CD4-positive, alpha-beta T cell (primary cell): Measurements from ENCODE around the gene SUFU. TPM values are rescaled to one million over a fixed set of nuclear protein-coding genes. Genes with fewer than 3 reads are reported as not detected.

Source experiments
- ATAC-seq: fragments of 200-7000 bp; cut with Tn5 transposase; one replicate; pipeline ENCODE4 v1.10.0; 2022; ENCODE audit warnings: mild to moderate bottlenecking; ENCODE audit not compliant: poor library complexity
- CTCF ChIA-PET: fragments of 350-600 bp; sonication (Branson Sonifier 250); formaldehyde crosslinking; loops from one replicate; lab custom pipeline; 2021; ENCODE audit warnings: antibody characterized with exemption, inconsistent platforms; lab: Charles Lee
- POLR2A ChIA-PET: fragments of 350-600 bp; sonication (Branson Sonifier 250); formaldehyde crosslinking; loops from one replicate; lab custom pipeline; 2021; ENCODE audit warnings: antibody characterized with exemption, inconsistent platforms; lab: Charles Lee
- DNase-seq, 14 experiments: peaks; one replicate each; pipeline ENCODE4 v3.0.0-alpha.2; 2013 to 2020; ENCODE audit warnings: mixed read lengths in 2 of 14
- H3K27ac ChIP-seq, 2 donors: one replicate each; pipeline versions ENCODE4 v1.5.1 to v1.7.0; 2013; ENCODE audit warnings: low read length in 2 of 2, low read depth in 1 of 2, mild to moderate bottlenecking in 1 of 2
- H3K27me3 ChIP-seq, 2 experiments: 1 replicate in 1 of 2; 2 replicates in 1 of 2; pipeline versions ENCODE4 v1.6.1 to v1.7.0; 2013; ENCODE audit warnings: low read length in 2 of 2, control low read depth in 1 of 2, mild to moderate bottlenecking in 1 of 2, moderate library complexity in 1 of 2; ENCODE audit not compliant: insufficient read depth in 2 of 2, control insufficient read depth in 1 of 2
- H3K36me3 ChIP-seq: one replicate; pipeline ENCODE4 v1.6.1; 2013; ENCODE audit warnings: low read length, control low read depth; ENCODE audit not compliant: insufficient read depth
- H3K4me1 ChIP-seq: one replicate; pipeline ENCODE4 v1.6.1; 2013; ENCODE audit warnings: low read length, control low read depth; ENCODE audit not compliant: insufficient read depth
- H3K4me3 ChIP-seq: one replicate; pipeline ENCODE4 v1.5.1; 2013; ENCODE audit warnings: mild to moderate bottlenecking, low read length, moderate library complexity
- H3K9me3 ChIP-seq, 2 experiments: 1 replicate in 1 of 2; 2 replicates in 1 of 2; pipeline versions ENCODE4 v1.6.1 to v1.7.0; 2013; ENCODE audit warnings: low read length in 2 of 2, mild to moderate bottlenecking in 2 of 2, control low read depth in 1 of 2, moderate library complexity in 1 of 2; ENCODE audit not compliant: control insufficient read depth in 1 of 2, insufficient read depth in 1 of 2
- H3K27ac Mint-ChIP-seq: one replicate; pipeline ENCODE4 v1.8.0; 2020; ENCODE audit warnings: mixed read lengths
- H3K27me3 Mint-ChIP-seq: one replicate; pipeline ENCODE4 v1.8.0; 2021; ENCODE audit warnings: mixed read lengths
- H3K36me3 Mint-ChIP-seq: one replicate; pipeline ENCODE4 v1.8.0; 2021; ENCODE audit warnings: low read depth, mixed read lengths
- H3K4me1 Mint-ChIP-seq: one replicate; pipeline ENCODE4 v1.8.0; 2021; ENCODE audit warnings: low read depth, mixed read lengths
- H3K4me3 Mint-ChIP-seq: one replicate; pipeline ENCODE4 v1.8.0; 2020; ENCODE audit warnings: mild to moderate bottlenecking, mixed read lengths
- H3K9me3 Mint-ChIP-seq: one replicate; pipeline ENCODE4 v1.8.0; 2020; ENCODE audit warnings: mixed read lengths
- CTCF ChIP-seq: fragments of 200-600 bp; IDR thresholded peaks from one replicate; pipeline ENCODE4 v1.8.0; 2022; ENCODE audit warnings: antibody characterized with exemption, mild to moderate bottlenecking
- intact Hi-C, 2 experiments: fragments of 100-400 bp; cut with DNase I in 1 of 2; cut with micrococcal nuclease in 1 of 2; formaldehyde crosslinking; loops; one replicate each; pipeline versions ENCODE4 v1.15.1 to v1.9.0; 2023 to 2025; cut with DNase I, micrococcal nuclease
- total RNA-seq, 174 experiments: library from RNA in 2 of 174; stranded (reverse) in 2 of 174; gene quantifications; one replicate each; pipeline ENCODE4 v1.2.3 and lab custom pipeline; 2021 to 2026

SUFU gene
- total RNA-seq, 2 experiments from 2014 or later, result 6.7 to 7.3 TPM

- POLR2A ChIA-PET, result no interaction called here
- DNase-seq, result no peak
- CTCF ChIA-PET, result no interaction called here
- Histone ChIP-seq H3K27me3 (no peaks in the 10 kb centered on the region), H3K9me3 (no peaks in the 10 kb centered on the region), H3K4me3 (no peak overlapping the region), H3K4me1 (no peaks in the 10 kb centered on the region), H3K36me3 (peaks cover 15% of the 10 kb centered on the region), H3K27ac (no peak overlapping the region)
- no peak for TF ChIP-seq CTCF
- intact Hi-C loops, result no loop called here
- no peak for ATAC-seq
- no peak overlapping the region for H3K27ac Mint-ChIP-seq
- H3K4me3 Mint-ChIP-seq, result no peak overlapping the region
- H3K4me1 Mint-ChIP-seq, result peaks cover 12% of the 10 kb centered on the region
- no peaks in the 10 kb centered on the region for H3K9me3 Mint-ChIP-seq
- no peaks in the 10 kb centered on the region for H3K27me3 Mint-ChIP-seq
- peaks cover 18% of the 10 kb centered on the region for H3K36me3 Mint-ChIP-seq
These were observed 52.1 kb downstream of the SUFU start for GRCh38 chr10:102555781-102556328.

- no peak for TF ChIP-seq CTCF
- Mint-ChIP-seq H3K9me3 (no peaks in the 10 kb centered on the region), H3K27me3 (no peaks in the 10 kb centered on the region), H3K27ac (no peak overlapping the region), H3K4me1 (peaks cover 12% of the 10 kb centered on the region), H3K4me3 (no peak overlapping the region), H3K36me3 (peaks cover 6% of the 10 kb centered on the region)
- Histone ChIP-seq H3K27ac (no peak overlapping the region), H3K4me3 (no peak overlapping the region), H3K36me3 (peaks cover 7% of the 10 kb centered on the region), H3K27me3 (no peaks in the 10 kb centered on the region), H3K9me3 (no peaks in the 10 kb centered on the region), H3K4me1 (no peaks in the 10 kb centered on the region)
- intact Hi-C loops, result no loop called here
- ATAC-seq (no peak), DNase-seq (no peak)
- ChIA-PET POLR2A (no interaction called here), CTCF (interaction anchor here (0.9 kb wide), 1 partner anchor 24 kb away, joined by 5 read pairs; no protein-coding TSS in a partner anchor)
These were observed 53.8 kb downstream of the SUFU start for GRCh38 chr10:102557569-102557968.

- H3K27ac ChIP-seq, result no peak overlapping the region
- CTCF ChIA-PET, result no interaction called here
- H3K27me3 ChIP-seq, result no peaks in the 10 kb centered on the region
- DNase-seq (no peak), ATAC-seq (no peak)
- no peak for TF ChIP-seq CTCF
- Mint-ChIP-seq H3K27me3 (no peaks in the 10 kb centered on the region), H3K4me3 (no peak overlapping the region), H3K36me3 (peaks cover 8% of the 10 kb centered on the region), H3K4me1 (peaks cover 12% of the 10 kb centered on the region), H3K27ac (no peak overlapping the region), H3K9me3 (no peaks in the 10 kb centered on the region)
- H3K36me3 ChIP-seq, result peaks cover 7% of the 10 kb centered on the region
- intact Hi-C loops, result no loop called here
- no peaks in the 10 kb centered on the region for H3K9me3 ChIP-seq
- no peak overlapping the region for H3K4me3 ChIP-seq
- H3K4me1 ChIP-seq, result no peaks in the 10 kb centered on the region
- POLR2A ChIA-PET, result no interaction called here
These were observed 56.0 kb downstream of the SUFU start for GRCh38 chr10:102559764-102560163.
